Hepatocyte (in vitro differentiated cells): ENCODE data around the gene WDR86.

Experiments
- EZH2 ChIP-seq: fragments of 200-600 bp; sonication (generic); IDR thresholded peaks from 2 replicates; pipeline ENCODE4 v1.6.1; 2016; ENCODE audit warnings: antibody characterized with exemption, mild to moderate bottlenecking, borderline replicate concordance
- EZH2phosphoT487 ChIP-seq: fragments of 200-600 bp; sonication (generic); IDR thresholded peaks from one replicate; pipeline ENCODE4 v1.6.1; 2018; ENCODE audit warnings: antibody characterized with exemption, mild to moderate bottlenecking, low read depth, moderate library complexity; ENCODE audit not compliant: unreplicated experiment, severe bottlenecking
- TF ChIP-seq, protein P1 (sequence below): fragments of 200-600 bp; sonication (generic); IDR thresholded peaks from 2 replicates; pipeline ENCODE4 v1.5.1; 2016; ENCODE audit warnings: antibody characterized with exemption, mild to moderate bottlenecking; ENCODE audit not compliant: poor library complexity

GRCh38 chr7:151381348-151382078 is 28.3 kb downstream of the WDR86 start:
- TF ChIP-seq, protein P1, sequence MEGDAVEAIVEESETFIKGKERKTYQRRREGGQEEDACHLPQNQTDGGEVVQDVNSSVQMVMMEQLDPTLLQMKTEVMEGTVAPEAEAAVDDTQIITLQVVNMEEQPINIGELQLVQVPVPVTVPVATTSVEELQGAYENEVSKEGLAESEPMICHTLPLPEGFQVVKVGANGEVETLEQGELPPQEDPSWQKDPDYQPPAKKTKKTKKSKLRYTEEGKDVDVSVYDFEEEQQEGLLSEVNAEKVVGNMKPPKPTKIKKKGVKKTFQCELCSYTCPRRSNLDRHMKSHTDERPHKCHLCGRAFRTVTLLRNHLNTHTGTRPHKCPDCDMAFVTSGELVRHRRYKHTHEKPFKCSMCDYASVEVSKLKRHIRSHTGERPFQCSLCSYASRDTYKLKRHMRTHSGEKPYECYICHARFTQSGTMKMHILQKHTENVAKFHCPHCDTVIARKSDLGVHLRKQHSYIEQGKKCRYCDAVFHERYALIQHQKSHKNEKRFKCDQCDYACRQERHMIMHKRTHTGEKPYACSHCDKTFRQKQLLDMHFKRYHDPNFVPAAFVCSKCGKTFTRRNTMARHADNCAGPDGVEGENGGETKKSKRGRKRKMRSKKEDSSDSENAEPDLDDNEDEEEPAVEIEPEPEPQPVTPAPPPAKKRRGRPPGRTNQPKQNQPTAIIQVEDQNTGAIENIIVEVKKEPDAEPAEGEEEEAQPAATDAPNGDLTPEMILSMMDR, result no peak
- TF ChIP-seq EZH2 (no peak), EZH2phosphoT487 (no peak)
